Activated CD8-positive, alpha-beta memory T cell treated with anti-CD3 and anti-CD28 coated beads for 4 hours (primary cell): ENCODE results near the gene SLC39A11.
"Not testable (repeated sequence)": the region's sequence is repeated elsewhere in the genome, so short reads cannot be mapped to it uniquely, and the experiment has no call there.

ENCODE experiments used
- DNase-seq, 2 donors: peaks; one replicate each; pipeline ENCODE4 v3.0.0-alpha.2; 2020; ENCODE audit warnings: low read depth in 2 of 2

SLC39A11 gene

GRCh38 chr17:73107191-73107590, 14.7 kb upstream of the SLC39A11 start:
- DNase-seq, result no peak

- no peak for DNase-seq
Measured at GRCh38 chr17:73105431-73105830, 12.9 kb upstream of the SLC39A11 start.

GRCh38 chr17:73104450-73104849, 12.0 kb upstream of the SLC39A11 start:
- no peak for DNase-seq

- DNase-seq, result no peak
Measured at GRCh38 chr17:73103641-73104335, 11.3 kb upstream of the SLC39A11 start.

GRCh38 chr17:73101031-73101430, 8.5 kb upstream of the SLC39A11 start:
- DNase-seq, result no peak

GRCh38 chr17:73100363-73100762, 7.9 kb upstream of the SLC39A11 start:
- DNase-seq, result no peak

- DNase-seq, result no peak
Measured at GRCh38 chr17:73099511-73099910, 7.0 kb upstream of the SLC39A11 start.

GRCh38 chr17:73098919-73099318, 6.4 kb upstream of the SLC39A11 start:
- DNase-seq, result no peak

- not testable (repeated sequence) for DNase-seq
Measured at GRCh38 chr17:73097973-73098765, 5.7 kb upstream of the SLC39A11 start.

- DNase-seq, result no peak
Measured at GRCh38 chr17:73096866-73097265, 4.4 kb upstream of the SLC39A11 start.

- no peak for DNase-seq
Measured at GRCh38 chr17:73096211-73096610, 3.7 kb upstream of the SLC39A11 start.

GRCh38 chr17:73093286-73093685, 798 bp upstream of the SLC39A11 start:
- DNase-seq, result no peak

- DNase-seq, result no peak
Measured at GRCh38 chr17:73091770-73092522, 542 bp downstream of the SLC39A11 start.

GRCh38 chr17:73091410-73091769, 1.1 kb downstream of the SLC39A11 start:
- no peak for DNase-seq

- no peak for DNase-seq
Measured at GRCh38 chr17:73090396-73091202, 1.9 kb downstream of the SLC39A11 start.

GRCh38 chr17:73089322-73090317, 2.9 kb downstream of the SLC39A11 start:
- DNase-seq, result no peak

- no peak for DNase-seq
Measured at GRCh38 chr17:73088561-73088960, 3.9 kb downstream of the SLC39A11 start.

- DNase-seq, result no peak
Measured at GRCh38 chr17:73083432-73083831, 9.1 kb downstream of the SLC39A11 start.

GRCh38 chr17:73074566-73074965, 17.9 kb downstream of the SLC39A11 start:
- no peak for DNase-seq

GRCh38 chr17:73072219-73072962, 20.1 kb downstream of the SLC39A11 start:
- no peak for DNase-seq
